Mucosa of descending colon (tissue), 3 donors: ENCODE results near the gene TPI1. TPM values are rescaled to one million over a fixed set of nuclear protein-coding genes. Genes with fewer than 3 reads are reported as not detected.
A peak's percentile ranks its signal among the peaks of the same experiment; 100 is the strongest.
"Not testable (repeated sequence)": the region's sequence is repeated elsewhere in the genome, so short reads cannot be mapped to it uniquely, and the experiment has no call there.

Source experiments
- ATAC-seq: fragments of 200-7000 bp; cut with Tn5 transposase; one replicate; pipeline ENCODE4 v1.9.1; 2020; ENCODE audit warnings: mild to moderate bottlenecking, moderate library complexity
- DNase-seq, 3 donors: peaks; one replicate each; pipeline ENCODE4 v3.0.0-alpha.2; 2020
- H3K36me3 ChIP-seq: fragments of 200-600 bp; one replicate; pipeline ENCODE4 v1.8.0; 2021; ENCODE audit warnings: low read depth, mild to moderate bottlenecking
- H3K4me1 ChIP-seq: fragments of 200-600 bp; one replicate; pipeline ENCODE4 v1.8.0; 2021; ENCODE audit warnings: low read depth, mild to moderate bottlenecking
- H3K4me3 ChIP-seq: fragments of 200-600 bp; one replicate; pipeline ENCODE4 v1.8.0; 2021; ENCODE audit warnings: mild to moderate bottlenecking
- H3K9me3 ChIP-seq: fragments of 200-600 bp; one replicate; pipeline ENCODE4 v1.8.0; 2021; ENCODE audit warnings: mild to moderate bottlenecking
- CTCF ChIP-seq: fragments of 200-600 bp; IDR thresholded peaks from one replicate; pipeline ENCODE4 v1.8.0; 2022; ENCODE audit warnings: antibody characterized with exemption, mild to moderate bottlenecking
- intact Hi-C, 2 donors: fragments of 100-400 bp; cut with DNase I in 1 of 2; cut with micrococcal nuclease in 1 of 2; formaldehyde crosslinking; loops; one replicate each; pipeline versions ENCODE4 v1.11.0 to v1.11.1; 2022; cut with DNase I, micrococcal nuclease
- total RNA-seq, 3 donors: library from RNA; stranded (reverse); fragmentation: NEBNext Ultra II Directional in 2 of 3; extraction: Animal tissue kit (Norgen Biotek cat#: 25700) in 2 of 3; gene quantifications; one replicate each; pipeline versions ENCODE4 v1.2.1 to v1.2.4, GENCODE V29; 2021 to 2023
- donor health status: DM: no; HTN: no; CAD: no; lungs with moderate emphysema.
- donor health status: DM: no; HTN: no; CAD: no.
- donor health status: DM: no; HTN: yes; CAD: no.

TPI1 gene
- total RNA-seq, 3 donors from 2014 or later: 408 to 766 (median 700) TPM

- ATAC-seq (peak; percentile 99), DNase-seq (peak; percentile 99)
- peak; percentile 94 for TF ChIP-seq CTCF
- no peaks in the 10 kb centered on the region for H3K36me3 ChIP-seq
- no peaks in the 10 kb centered on the region for H3K4me1 ChIP-seq
- peak overlapping the region; percentile 25 for H3K4me3 ChIP-seq
- no peaks in the 10 kb centered on the region for H3K9me3 ChIP-seq
- intact Hi-C loops: no loop called here
These were observed 23.7 kb downstream of the TPI1 start for GRCh38 chr12:6890789-6891645.

- TF ChIP-seq CTCF: no peak
- intact Hi-C loops: no loop called here
- Histone ChIP-seq H3K9me3 (no peaks in the 10 kb centered on the region), H3K4me1 (no peaks in the 10 kb centered on the region), H3K4me3 (no peak overlapping the region), H3K36me3 (no peaks in the 10 kb centered on the region)
- DNase-seq (no peak), ATAC-seq (peak; percentile 3)
These were observed 24.3 kb downstream of the TPI1 start for GRCh38 chr12:6891646-6892001.

- H3K4me1 ChIP-seq, ATAC-seq, H3K4me3 ChIP-seq, H3K9me3 ChIP-seq, H3K36me3 ChIP-seq, DNase-seq, intact Hi-C loops: not testable (repeated sequence)
These were observed 25.4 kb downstream of the TPI1 start for GRCh38 chr12:6892683-6893082.

GRCh38 chr12:6894321-6894720, 27.0 kb downstream of the TPI1 start:
- H3K36me3 ChIP-seq: no peaks in the 10 kb centered on the region
- no peak overlapping the region for H3K4me3 ChIP-seq
- no peak for DNase-seq
- peaks cover under 1% of the 10 kb centered on the region for H3K4me1 ChIP-seq
- no peak for TF ChIP-seq CTCF
- H3K9me3 ChIP-seq: no peaks in the 10 kb centered on the region
- ATAC-seq: no peak
- intact Hi-C loops: no loop called here

GRCh38 chr12:6896846-6897435, 29.6 kb downstream of the TPI1 start:
- ATAC-seq (no peak), DNase-seq (no peak)
- Histone ChIP-seq H3K9me3 (no peaks in the 10 kb centered on the region), H3K36me3 (no peaks in the 10 kb centered on the region), H3K4me3 (no peak overlapping the region), H3K4me1 (peaks cover 13% of the 10 kb centered on the region)
- no peak for TF ChIP-seq CTCF
- intact Hi-C loops: no loop called here

- intact Hi-C loops: no loop called here
- H3K4me1 ChIP-seq: peaks cover 16% of the 10 kb centered on the region
- no peak for ATAC-seq
These were observed 32.1 kb downstream of the TPI1 start for GRCh38 chr12:6899427-6899826.

More at GRCh38 chr12:6899427-6899826, 32.1 kb downstream of the TPI1 start:
- Histone ChIP-seq H3K9me3 (no peaks in the 10 kb centered on the region), H3K4me3 (no peak overlapping the region), H3K36me3 (no peaks in the 10 kb centered on the region)
- DNase-seq: no peak
- TF ChIP-seq CTCF: no peak
